ENCODE data around the gene AGBL1.

DNA sequence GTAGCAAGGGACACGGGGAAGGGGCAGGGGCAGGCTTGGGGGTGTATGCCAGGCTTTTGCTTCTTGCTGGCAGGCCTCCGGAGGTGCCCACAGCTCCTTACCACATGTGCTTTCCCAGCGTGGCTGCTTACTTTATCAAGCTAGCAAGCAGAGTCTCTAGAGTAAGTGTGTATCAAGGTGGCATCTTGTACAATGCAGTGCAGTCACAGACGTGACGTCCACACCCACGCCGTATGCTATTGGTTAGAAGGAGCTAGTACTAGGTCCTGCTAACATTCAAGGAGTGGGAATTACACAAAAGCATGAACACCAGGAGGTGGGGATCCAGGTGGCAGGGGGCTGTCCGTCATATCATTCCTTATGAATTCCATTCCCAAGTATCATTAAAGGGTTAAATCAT, 15.3 kb upstream of the AGBL1 start:
- TF ChIP-seq FOXA2 (IDR thresholded peaks at IDR 0.05), result no peak
- TF ChIP-seq, protein P1, sequence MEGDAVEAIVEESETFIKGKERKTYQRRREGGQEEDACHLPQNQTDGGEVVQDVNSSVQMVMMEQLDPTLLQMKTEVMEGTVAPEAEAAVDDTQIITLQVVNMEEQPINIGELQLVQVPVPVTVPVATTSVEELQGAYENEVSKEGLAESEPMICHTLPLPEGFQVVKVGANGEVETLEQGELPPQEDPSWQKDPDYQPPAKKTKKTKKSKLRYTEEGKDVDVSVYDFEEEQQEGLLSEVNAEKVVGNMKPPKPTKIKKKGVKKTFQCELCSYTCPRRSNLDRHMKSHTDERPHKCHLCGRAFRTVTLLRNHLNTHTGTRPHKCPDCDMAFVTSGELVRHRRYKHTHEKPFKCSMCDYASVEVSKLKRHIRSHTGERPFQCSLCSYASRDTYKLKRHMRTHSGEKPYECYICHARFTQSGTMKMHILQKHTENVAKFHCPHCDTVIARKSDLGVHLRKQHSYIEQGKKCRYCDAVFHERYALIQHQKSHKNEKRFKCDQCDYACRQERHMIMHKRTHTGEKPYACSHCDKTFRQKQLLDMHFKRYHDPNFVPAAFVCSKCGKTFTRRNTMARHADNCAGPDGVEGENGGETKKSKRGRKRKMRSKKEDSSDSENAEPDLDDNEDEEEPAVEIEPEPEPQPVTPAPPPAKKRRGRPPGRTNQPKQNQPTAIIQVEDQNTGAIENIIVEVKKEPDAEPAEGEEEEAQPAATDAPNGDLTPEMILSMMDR (IDR thresholded peaks at IDR 0.05; ENCODE audit: low read depth, low read length, missing input control), result no peak
- no peak for TF ChIP-seq RAD21 (IDR thresholded peaks at IDR 0.05)
- TF ChIP-seq JUND (IDR thresholded peaks at IDR 0.05), result no peak
- no peak for TF ChIP-seq FOXA1 (IDR thresholded peaks at IDR 0.05)
- TF ChIP-seq, protein P2, sequence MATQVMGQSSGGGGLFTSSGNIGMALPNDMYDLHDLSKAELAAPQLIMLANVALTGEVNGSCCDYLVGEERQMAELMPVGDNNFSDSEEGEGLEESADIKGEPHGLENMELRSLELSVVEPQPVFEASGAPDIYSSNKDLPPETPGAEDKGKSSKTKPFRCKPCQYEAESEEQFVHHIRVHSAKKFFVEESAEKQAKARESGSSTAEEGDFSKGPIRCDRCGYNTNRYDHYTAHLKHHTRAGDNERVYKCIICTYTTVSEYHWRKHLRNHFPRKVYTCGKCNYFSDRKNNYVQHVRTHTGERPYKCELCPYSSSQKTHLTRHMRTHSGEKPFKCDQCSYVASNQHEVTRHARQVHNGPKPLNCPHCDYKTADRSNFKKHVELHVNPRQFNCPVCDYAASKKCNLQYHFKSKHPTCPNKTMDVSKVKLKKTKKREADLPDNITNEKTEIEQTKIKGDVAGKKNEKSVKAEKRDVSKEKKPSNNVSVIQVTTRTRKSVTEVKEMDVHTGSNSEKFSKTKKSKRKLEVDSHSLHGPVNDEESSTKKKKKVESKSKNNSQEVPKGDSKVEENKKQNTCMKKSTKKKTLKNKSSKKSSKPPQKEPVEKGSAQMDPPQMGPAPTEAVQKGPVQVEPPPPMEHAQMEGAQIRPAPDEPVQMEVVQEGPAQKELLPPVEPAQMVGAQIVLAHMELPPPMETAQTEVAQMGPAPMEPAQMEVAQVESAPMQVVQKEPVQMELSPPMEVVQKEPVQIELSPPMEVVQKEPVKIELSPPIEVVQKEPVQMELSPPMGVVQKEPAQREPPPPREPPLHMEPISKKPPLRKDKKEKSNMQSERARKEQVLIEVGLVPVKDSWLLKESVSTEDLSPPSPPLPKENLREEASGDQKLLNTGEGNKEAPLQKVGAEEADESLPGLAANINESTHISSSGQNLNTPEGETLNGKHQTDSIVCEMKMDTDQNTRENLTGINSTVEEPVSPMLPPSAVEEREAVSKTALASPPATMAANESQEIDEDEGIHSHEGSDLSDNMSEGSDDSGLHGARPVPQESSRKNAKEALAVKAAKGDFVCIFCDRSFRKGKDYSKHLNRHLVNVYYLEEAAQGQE (IDR thresholded peaks at IDR 0.05), result no peak
- no peak for TF ChIP-seq YY1 (IDR thresholded peaks at IDR 0.05)
- TF ChIP-seq, protein P3, sequence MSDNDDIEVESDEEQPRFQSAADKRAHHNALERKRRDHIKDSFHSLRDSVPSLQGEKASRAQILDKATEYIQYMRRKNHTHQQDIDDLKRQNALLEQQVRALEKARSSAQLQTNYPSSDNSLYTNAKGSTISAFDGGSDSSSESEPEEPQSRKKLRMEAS (IDR thresholded peaks at IDR 0.05), result no peak
- TF ChIP-seq, protein P4, sequence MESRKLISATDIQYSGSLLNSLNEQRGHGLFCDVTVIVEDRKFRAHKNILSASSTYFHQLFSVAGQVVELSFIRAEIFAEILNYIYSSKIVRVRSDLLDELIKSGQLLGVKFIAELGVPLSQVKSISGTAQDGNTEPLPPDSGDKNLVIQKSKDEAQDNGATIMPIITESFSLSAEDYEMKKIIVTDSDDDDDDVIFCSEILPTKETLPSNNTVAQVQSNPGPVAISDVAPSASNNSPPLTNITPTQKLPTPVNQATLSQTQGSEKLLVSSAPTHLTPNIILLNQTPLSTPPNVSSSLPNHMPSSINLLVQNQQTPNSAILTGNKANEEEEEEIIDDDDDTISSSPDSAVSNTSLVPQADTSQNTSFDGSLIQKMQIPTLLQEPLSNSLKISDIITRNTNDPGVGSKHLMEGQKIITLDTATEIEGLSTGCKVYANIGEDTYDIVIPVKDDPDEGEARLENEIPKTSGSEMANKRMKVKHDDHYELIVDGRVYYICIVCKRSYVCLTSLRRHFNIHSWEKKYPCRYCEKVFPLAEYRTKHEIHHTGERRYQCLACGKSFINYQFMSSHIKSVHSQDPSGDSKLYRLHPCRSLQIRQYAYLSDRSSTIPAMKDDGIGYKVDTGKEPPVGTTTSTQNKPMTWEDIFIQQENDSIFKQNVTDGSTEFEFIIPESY (IDR thresholded peaks at IDR 0.05), result no peak
- no peak for TF ChIP-seq HNF4G (IDR thresholded peaks at IDR 0.05)
- no peak for TF ChIP-seq GABPA (IDR thresholded peaks at IDR 0.05 in 1 of 2, conservative IDR thresholded peaks at IDR 0.05 in 1 of 2)
- no peak for TF ChIP-seq TAF1 (conservative IDR thresholded peaks at IDR 0.05)
- TF ChIP-seq, protein P5, sequence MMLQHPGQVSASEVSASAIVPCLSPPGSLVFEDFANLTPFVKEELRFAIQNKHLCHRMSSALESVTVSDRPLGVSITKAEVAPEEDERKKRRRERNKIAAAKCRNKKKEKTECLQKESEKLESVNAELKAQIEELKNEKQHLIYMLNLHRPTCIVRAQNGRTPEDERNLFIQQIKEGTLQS (IDR thresholded peaks at IDR 0.05), result no peak
